Transverse colon (tissue), 4 donors: ENCODE results near the gene ROR1. TPM values are rescaled to one million over a fixed set of nuclear protein-coding genes. Genes with fewer than 3 reads are reported as not detected.

Experiments used
- DNase-seq: peaks from one replicate; pipeline ENCODE4 v3.0.0-alpha.2; 2019
- H3K27ac ChIP-seq, 4 donors: fragments of 200-600 bp; sonication (generic); 2 replicates each; pipeline ENCODE4 v1.5.1; 2016 to 2018; ENCODE audit warnings: inconsistent platforms in 4 of 4
- H3K27me3 ChIP-seq: fragments of 200-600 bp; sonication (generic); 2 replicates; pipeline ENCODE4 v1.5.1; 2017; ENCODE audit warnings: inconsistent platforms
- H3K36me3 ChIP-seq, 4 donors: fragments of 200-600 bp; sonication (generic); 2 replicates each; pipeline ENCODE4 v1.5.1; 2017 to 2019; ENCODE audit warnings: inconsistent platforms in 4 of 4
- H3K4me1 ChIP-seq, 4 donors: fragments of 200-600 bp; sonication (generic); 2 replicates each; pipeline ENCODE4 v1.5.1; 2017 to 2020; ENCODE audit warnings: inconsistent platforms in 4 of 4
- H3K4me3 ChIP-seq, 4 donors: fragments of 200-600 bp; sonication (generic); 1 replicate in 1 of 4; 2 replicates in 3 of 4; pipeline versions ENCODE4 v1.5.1 to v1.6.1; 2017 to 2019; ENCODE audit warnings: inconsistent platforms in 4 of 4
- H3K9me3 ChIP-seq, 2 donors: fragments of 200-600 bp; sonication (generic); 2 replicates each; pipeline ENCODE4 v1.5.1; 2017 to 2019; ENCODE audit warnings: inconsistent platforms in 2 of 2
- EP300 ChIP-seq: sonication (generic); formaldehyde crosslinking; IDR thresholded peaks from one replicate; pipeline ENCODE4 v1.6.1; 2017; ENCODE audit warnings: antibody characterized with exemption, low read depth
- POLR2A ChIP-seq: fragments of 450-650 bp; IDR thresholded peaks from one replicate; pipeline ENCODE4 v1.6.1; 2016; ENCODE audit warnings: antibody characterized with exemption, mild to moderate bottlenecking, moderate library complexity
- POLR2AphosphoS5 ChIP-seq, 3 donors: sonication (generic); formaldehyde crosslinking; IDR thresholded peaks; one replicate each; pipeline ENCODE4 v1.6.1; 2016; ENCODE audit warnings: antibody characterized with exemption in 3 of 3
- WGBS, 2 donors: methylation state at CpG; one replicate each; pipeline ENCODE4 v1.1.5; 2018; ENCODE audit warnings: low coverage in 1 of 2; 5-methylcytosine and 5-hydroxymethylcytosine counted together
- in situ Hi-C, 4 donors: fragments of 200-750 bp; cut with MboI; loops; one replicate each; pipeline versions ENCODE4 v1.15.0 to v1.15.1; 2017; ENCODE audit warnings: low sequenced_read_pairs in 3 of 4, low pct_ligation_motif_present in 1 of 4, low pct_unique_long_range_greater_than_20kb in 1 of 4
- intact Hi-C: fragments of 100-400 bp; cut with DNase I; formaldehyde crosslinking; loops from one replicate; pipeline ENCODE4 v1.15.1; 2023; ENCODE audit warnings: low total_unique reads
- total RNA-seq, 4 donors: library from RNA; depleted of rRNA; stranded (reverse); fragments of >200 nt; gene quantifications; one replicate each; pipeline ENCODE4 v1.1.0, GENCODE V29; 2016
- TF ChIP-seq, protein P1 (sequence below), 5 experiments: fragments of 200-600 bp in 3 of 5; fragments of 450-650 bp in 2 of 5; sonication (generic) in 3 of 5; IDR thresholded peaks; 1 replicate in 2 of 5; 2 replicates in 3 of 5; pipeline ENCODE4 v1.5.1; 2016 to 2017; ENCODE audit warnings: antibody characterized with exemption in 5 of 5, inconsistent platforms in 3 of 5, mild to moderate bottlenecking in 2 of 5, moderate library complexity in 1 of 5

The ROR1 gene
- total RNA-seq, 4 donors from 2014 or later, result 3.0 to 6.7 (median 4.6) TPM

DNA sequence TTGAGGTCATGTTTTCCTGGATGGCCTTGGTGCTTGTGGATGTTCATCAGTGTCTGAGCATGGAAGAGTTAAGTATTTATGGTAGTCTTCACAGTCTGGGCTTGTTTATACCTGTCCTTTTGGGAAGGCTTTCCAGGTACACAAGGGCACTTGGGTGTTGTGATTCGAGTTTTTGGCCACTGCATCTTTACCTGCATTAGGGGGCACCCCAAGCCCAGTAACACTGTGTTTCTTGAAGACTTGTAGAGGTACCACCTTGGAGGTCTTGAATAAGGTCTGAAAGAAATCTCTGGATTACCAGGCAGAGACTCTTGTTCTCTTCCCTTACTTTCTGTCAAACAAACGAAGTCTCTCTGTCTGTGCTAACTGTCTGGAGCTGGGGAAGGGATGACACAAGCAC, 34.4 kb upstream of the ROR1 start:
- 68 to 100% methylated on average over 2 of the region's 2 CpGs for WGBS, 2 donors
- Histone ChIP-seq H3K9me3 (no peaks in the 10 kb centered on the region), H3K27ac (no peak overlapping the region), H3K36me3 (no peaks in the 10 kb centered on the region), H3K27me3 (no peaks in the 10 kb centered on the region), H3K4me1 (no peaks in the 10 kb centered on the region), H3K4me3 (no peak overlapping the region)
- no peak for DNase-seq
- intact Hi-C loops (no loop called here), in situ Hi-C loops (no loop called here)
- TF ChIP-seq POLR2A (no peak), POLR2AphosphoS5 (IDR thresholded peaks at IDR 0.05) (no peak), EP300 (no peak)
- TF ChIP-seq, protein P1, sequence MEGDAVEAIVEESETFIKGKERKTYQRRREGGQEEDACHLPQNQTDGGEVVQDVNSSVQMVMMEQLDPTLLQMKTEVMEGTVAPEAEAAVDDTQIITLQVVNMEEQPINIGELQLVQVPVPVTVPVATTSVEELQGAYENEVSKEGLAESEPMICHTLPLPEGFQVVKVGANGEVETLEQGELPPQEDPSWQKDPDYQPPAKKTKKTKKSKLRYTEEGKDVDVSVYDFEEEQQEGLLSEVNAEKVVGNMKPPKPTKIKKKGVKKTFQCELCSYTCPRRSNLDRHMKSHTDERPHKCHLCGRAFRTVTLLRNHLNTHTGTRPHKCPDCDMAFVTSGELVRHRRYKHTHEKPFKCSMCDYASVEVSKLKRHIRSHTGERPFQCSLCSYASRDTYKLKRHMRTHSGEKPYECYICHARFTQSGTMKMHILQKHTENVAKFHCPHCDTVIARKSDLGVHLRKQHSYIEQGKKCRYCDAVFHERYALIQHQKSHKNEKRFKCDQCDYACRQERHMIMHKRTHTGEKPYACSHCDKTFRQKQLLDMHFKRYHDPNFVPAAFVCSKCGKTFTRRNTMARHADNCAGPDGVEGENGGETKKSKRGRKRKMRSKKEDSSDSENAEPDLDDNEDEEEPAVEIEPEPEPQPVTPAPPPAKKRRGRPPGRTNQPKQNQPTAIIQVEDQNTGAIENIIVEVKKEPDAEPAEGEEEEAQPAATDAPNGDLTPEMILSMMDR (IDR thresholded peaks at IDR 0.05), result no peak

DNA sequence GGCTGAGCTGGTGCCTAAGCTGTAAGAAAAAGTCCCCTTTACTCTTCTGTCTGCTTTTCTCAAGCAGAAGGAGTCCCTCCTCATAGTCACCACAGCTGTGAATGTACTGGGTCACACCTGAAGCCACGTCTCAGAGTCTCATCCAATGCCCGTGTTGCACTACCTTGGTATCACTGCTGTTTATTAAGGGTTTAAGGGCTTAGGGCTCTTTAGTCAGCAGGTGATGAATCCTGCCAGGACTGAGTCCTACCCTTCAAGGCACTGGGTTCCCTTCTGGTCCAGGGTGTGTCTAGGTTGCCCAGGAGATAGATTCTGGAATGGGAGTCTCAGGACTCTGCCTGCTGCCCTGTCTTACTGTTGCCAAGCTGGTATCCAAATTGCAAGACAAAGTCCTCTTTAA, 33.4 kb upstream of the ROR1 start:
- H3K9me3 ChIP-seq, result no peaks in the 10 kb centered on the region
- WGBS, 2 donors, result 92 to 100% methylated on average over 1 to 2 of the region's 2 CpGs

DNA sequence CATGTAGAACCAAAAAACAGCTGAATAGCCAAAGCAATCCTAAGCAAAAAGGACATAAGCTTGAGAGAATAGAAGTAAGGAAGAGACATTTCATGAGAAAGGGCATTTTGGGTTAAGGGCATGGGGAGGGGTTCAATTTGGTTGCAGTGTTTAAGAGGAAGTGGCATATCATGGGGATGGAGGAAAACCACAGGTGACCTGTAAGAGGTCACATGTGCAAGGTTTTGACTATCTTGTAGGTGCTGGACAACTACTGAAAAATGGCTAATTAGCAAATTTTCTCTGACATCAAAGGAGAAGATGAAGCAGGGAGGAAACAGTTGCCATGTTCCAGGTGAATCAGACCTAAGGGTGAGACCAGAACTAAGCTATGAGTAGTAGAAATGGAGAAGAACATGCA, 31.3 kb upstream of the ROR1 start:
- Histone ChIP-seq H3K27ac (no peak overlapping the region), H3K36me3 (no peaks in the 10 kb centered on the region), H3K4me1 (no peaks in the 10 kb centered on the region), H3K9me3 (no peaks in the 10 kb centered on the region), H3K4me3 (no peak overlapping the region), H3K27me3 (no peaks in the 10 kb centered on the region)
- in situ Hi-C loops (no loop called here), intact Hi-C loops (no loop called here)
- no peak for DNase-seq
- TF ChIP-seq, protein P1 (IDR thresholded peaks at IDR 0.05), result no peak
- TF ChIP-seq POLR2A, result no peak
- TF ChIP-seq POLR2AphosphoS5 (IDR thresholded peaks at IDR 0.05), result no peak
- no peak for TF ChIP-seq EP300

More for the DNA sequence above, 33.4 kb upstream of the ROR1 start:
- intact Hi-C loops, result no loop called here
- Histone ChIP-seq H3K27me3 (no peaks in the 10 kb centered on the region), H3K4me3 (no peak overlapping the region), H3K36me3 (no peaks in the 10 kb centered on the region), H3K27ac (no peak overlapping the region), H3K4me1 (no peaks in the 10 kb centered on the region)
- no peak for DNase-seq
- in situ Hi-C loops, result no loop called here
- TF ChIP-seq POLR2A (no peak), EP300 (no peak), POLR2AphosphoS5 (IDR thresholded peaks at IDR 0.05) (no peak)
- TF ChIP-seq, protein P1 (IDR thresholded peaks at IDR 0.05), result no peak

DNA sequence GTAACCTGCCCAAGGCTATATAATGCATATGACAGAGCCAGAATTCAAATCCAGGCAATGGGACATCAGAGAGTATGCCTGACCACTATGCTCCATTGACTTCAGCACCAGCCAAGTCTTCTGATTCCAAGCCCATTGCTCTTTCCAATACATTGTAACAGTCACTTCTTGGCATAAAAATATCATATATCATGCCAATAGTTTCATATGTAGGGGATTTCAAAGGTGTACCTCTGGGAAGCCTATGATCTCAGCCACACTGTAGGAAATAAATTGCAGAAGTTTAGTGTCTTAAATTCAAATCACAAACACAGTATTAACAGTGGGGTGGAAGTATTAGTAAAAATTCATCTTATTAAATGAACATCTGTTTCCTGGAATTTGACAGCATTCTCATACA, 30.0 kb upstream of the ROR1 start:
- Histone ChIP-seq H3K27ac (no peak overlapping the region), H3K4me1 (no peaks in the 10 kb centered on the region), H3K9me3 (no peaks in the 10 kb centered on the region), H3K4me3 (no peak overlapping the region), H3K36me3 (no peaks in the 10 kb centered on the region), H3K27me3 (no peaks in the 10 kb centered on the region)
- in situ Hi-C loops (no loop called here), intact Hi-C loops (no loop called here)
- DNase-seq, result no peak
- TF ChIP-seq POLR2A (no peak), POLR2AphosphoS5 (IDR thresholded peaks at IDR 0.05) (no peak), EP300 (no peak)
- TF ChIP-seq, protein P1 (IDR thresholded peaks at IDR 0.05), result no peak
